Fibroblast of lung (primary cell): ENCODE data around the gene JAGN1.
"Not testable (repeated sequence)": the region's sequence is repeated elsewhere in the genome, so short reads cannot be mapped to it uniquely, and the experiment has no call there.

Experiments
- CTCF ChIP-seq, 2 donors: IDR thresholded peaks in 1 of 2; conservative IDR thresholded peaks in 1 of 2; 1 replicate in 1 of 2; 2 replicates in 1 of 2; pipeline ENCODE4 v1.5.1; 2011 to 2012; ENCODE audit warnings: low read length in 2 of 2, control low read depth in 1 of 2, inconsistent platforms in 1 of 2, low read depth in 1 of 2, mild to moderate bottlenecking in 1 of 2
- EZH2 ChIP-seq: IDR thresholded peaks from 2 replicates; pipeline ENCODE4 v1.5.1; 2012; ENCODE audit warnings: low read length, control low read depth, mild to moderate bottlenecking; ENCODE audit errors: missing control alignments

- TF ChIP-seq CTCF (conservative IDR thresholded peaks at IDR 0.05 in 1 of 2, IDR thresholded peaks at IDR 0.05 in 1 of 2; ENCODE audit: low read depth in 1 of 2, low read length in 2 of 2); EZH2: not testable (repeated sequence)
These were observed 6.5 kb downstream of the JAGN1 start for GRCh38 chr3:9896755-9897407.
